Tibial nerve (tissue), 4 donors: ENCODE data around the gene PEX11G.

Source experiments
- CTCF ChIP-seq, 5 experiments: fragments of 200-600 bp in 3 of 5; fragments of 450-650 bp in 2 of 5; sonication (generic) in 3 of 5; IDR thresholded peaks; one replicate each; pipeline ENCODE4 v1.5.1; 2016 to 2019; ENCODE audit warnings: antibody characterized with exemption in 5 of 5, mild to moderate bottlenecking in 3 of 5, moderate library complexity in 2 of 5
- EP300 ChIP-seq, 2 donors: sonication (generic); formaldehyde crosslinking; IDR thresholded peaks; one replicate each; pipeline ENCODE4 v1.6.1; 2017; ENCODE audit warnings: antibody characterized with exemption in 2 of 2, mild to moderate bottlenecking in 1 of 2
- POLR2A ChIP-seq, 2 donors: fragments of 450-650 bp; IDR thresholded peaks; one replicate each; pipeline ENCODE4 v1.6.1; 2017; ENCODE audit warnings: antibody characterized with exemption in 2 of 2, mild to moderate bottlenecking in 2 of 2, moderate library complexity in 2 of 2

GRCh38 chr19:7492142-7492541 is 3.3 kb upstream of the PEX11G start:
- no peak for TF ChIP-seq CTCF (IDR thresholded peaks at IDR 0.05)
- no peak for TF ChIP-seq POLR2A (IDR thresholded peaks at IDR 0.05)
- no peak for TF ChIP-seq EP300 (IDR thresholded peaks at IDR 0.05)
